Measurements from ENCODE around the gene MEX3C.

DNA sequence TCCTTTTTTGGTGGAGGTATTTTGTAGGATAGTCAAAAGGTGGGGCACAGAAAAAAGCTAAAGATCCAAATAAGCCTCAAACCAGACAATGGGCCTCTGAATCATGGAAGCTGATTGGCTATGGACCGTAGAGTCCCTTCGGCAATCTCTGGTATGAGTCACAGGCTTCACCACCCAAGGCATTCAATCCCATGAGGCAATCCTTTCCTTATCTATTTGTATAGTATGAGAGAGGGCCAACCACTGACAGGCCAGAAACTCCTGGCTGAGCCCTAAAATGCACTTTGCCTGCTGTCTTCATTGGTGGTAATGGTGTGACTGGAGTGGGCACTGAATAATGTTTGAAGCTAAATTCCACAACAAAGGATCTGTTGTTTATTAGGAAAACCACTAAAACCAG, 38.7 kb upstream of the MEX3C start:
- TF ChIP-seq CTCF (IDR thresholded peaks at IDR 0.05; ENCODE audit: insufficient read depth, low read length, poor library complexity, severe bottlenecking) (no peak), EZH2phosphoT487 (conservative IDR thresholded peaks at IDR 0.05; ENCODE audit: low read length) (no peak)

Data from SU-DHL-6 (cell line).